Jurkat, Clone E6-1 (cell line): ENCODE results near the gene TMEM39A.

Experiments used
- DNase-seq: peaks from one replicate; pipeline ENCODE4 v3.0.0-alpha.2; 2011; ENCODE audit warnings: low read depth, low spot score
- H3K4me3 ChIP-seq: 2 replicates; pipeline ENCODE4 v1.5.1; 2011; ENCODE audit warnings: mild to moderate bottlenecking, low read length, control low read depth, moderate library complexity

Gene TMEM39A

GRCh38 chr3:119408243-119408950 lies 55.0 kb downstream of the TMEM39A start:
- no peak overlapping the region for H3K4me3 ChIP-seq
- DNase-seq = no peak

- no peak for DNase-seq
- H3K4me3 ChIP-seq = no peak overlapping the region
Measured at GRCh38 chr3:119405315-119405714, 58.1 kb downstream of the TMEM39A start.

- no peak overlapping the region for H3K4me3 ChIP-seq
- no peak for DNase-seq
Measured at GRCh38 chr3:119403201-119403600, 60.2 kb downstream of the TMEM39A start.

DNA sequence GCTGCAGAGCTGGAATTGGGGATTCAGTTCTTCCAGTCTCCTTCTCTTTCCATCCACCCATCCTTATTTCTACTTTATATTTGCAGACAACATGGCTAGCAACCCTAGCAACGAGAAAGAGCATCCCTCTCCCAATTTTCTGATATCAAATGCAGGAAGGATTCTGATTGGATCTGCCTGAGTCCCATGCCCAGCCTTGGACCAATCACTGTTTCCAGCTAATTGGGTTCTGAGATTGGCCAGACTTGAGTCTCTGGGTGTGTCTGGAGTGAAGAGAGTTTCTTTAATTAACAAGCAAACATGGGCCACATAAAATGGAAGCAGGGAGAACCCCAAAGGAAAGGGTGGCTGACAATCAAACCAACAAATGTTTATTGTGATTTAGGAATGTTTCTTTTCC lies 60.6 kb downstream of the TMEM39A start:
- no peak overlapping the region for H3K4me3 ChIP-seq
- no peak for DNase-seq

DNA sequence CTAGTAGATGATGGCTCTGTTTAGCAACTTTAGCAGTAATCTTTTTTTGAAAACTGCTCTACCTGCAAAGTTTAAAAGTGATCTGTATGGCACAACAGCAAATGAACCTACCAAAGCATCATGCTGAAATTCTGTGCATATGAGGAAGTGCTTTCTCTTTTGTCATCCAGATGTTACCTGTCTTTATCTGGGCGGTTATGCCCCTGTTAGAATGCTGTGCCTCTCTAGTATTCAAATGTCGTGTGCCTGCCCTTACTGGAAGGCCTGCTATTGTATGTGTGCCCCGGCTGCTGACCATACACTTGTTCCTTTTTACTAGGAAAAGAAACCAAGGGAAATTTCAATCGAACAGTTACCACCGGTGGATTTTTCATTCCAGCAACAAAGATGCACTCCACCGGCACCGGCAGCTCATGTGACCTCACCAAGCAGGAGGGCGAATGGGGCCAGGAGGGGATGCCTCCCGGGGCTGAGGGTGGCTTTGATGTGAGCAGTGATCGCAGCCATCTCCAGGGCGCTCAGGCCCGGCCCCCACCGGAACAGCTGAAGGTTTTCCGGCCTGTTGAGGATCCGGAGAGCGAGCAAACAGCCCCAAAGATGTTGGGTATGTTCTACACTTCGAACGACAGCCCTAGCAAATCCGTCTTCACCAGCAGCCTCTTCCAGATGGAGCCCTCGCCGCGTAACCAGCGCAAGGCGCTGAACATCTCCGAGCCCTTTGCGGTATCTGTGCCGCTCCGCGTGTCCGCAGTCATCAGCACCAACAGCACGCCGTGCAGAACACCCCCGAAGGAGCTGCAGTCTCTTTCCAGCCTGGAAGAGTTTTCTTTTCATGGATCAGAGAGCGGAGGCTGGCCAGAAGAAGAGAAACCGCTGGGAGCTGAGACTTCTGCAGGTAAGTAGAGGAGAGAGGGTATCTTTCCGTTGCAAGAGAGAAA lies 61.6 kb downstream of the TMEM39A start:
- no peak for DNase-seq
- no peak overlapping the region for H3K4me3 ChIP-seq

GRCh38 chr3:119401069-119401468 lies 62.3 kb downstream of the TMEM39A start:
- no peak for DNase-seq

DNA sequence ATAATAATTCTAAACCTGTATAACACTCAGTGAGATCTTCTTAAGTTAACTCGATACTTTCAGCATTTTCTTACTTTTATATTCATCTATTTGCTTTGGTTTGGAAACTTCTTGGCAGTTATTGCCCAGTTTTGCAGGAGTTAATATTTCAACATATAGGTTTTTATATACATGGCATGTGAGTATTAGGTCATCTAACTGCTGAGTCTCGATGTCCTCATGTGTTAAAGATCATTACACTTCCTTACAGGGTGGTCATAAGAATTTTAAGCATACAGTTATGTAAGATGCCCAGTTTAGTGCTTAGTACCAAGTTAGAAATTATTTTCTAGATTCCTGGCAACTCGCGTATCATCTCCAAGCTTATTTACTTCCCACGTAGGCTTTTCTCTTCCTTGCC lies 62.9 kb downstream of the TMEM39A start:
- no peak overlapping the region for H3K4me3 ChIP-seq
- DNase-seq = no peak

More at GRCh38 chr3:119401069-119401468, 62.3 kb downstream of the TMEM39A start:
- H3K4me3 ChIP-seq = no peak overlapping the region

DNA sequence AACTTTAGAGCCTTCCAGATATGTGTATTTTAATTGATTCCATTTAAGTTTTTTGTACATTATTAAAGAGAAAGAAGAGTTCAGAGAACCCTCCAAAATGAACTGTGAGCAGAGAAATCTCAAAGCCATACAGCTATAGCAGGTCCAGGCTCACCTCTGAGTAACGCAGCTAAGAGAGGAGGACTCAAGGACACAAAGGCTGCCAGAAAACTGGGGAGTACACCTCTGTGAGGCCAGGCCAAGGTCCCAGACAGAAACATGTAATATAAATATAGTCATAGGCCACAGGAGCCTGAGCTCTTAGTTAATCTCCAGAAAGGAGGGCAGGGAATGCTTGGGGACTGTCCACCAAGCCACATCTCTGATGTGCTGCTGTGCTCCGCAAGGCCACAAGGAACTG lies 66.5 kb downstream of the TMEM39A start:
- H3K4me3 ChIP-seq = no peak overlapping the region
- no peak for DNase-seq

GRCh38 chr3:119395923-119396358 lies 67.5 kb downstream of the TMEM39A start:
- DNase-seq = peak; percentile 15
- no peak overlapping the region for H3K4me3 ChIP-seq

- no peak overlapping the region for H3K4me3 ChIP-seq
- no peak for DNase-seq
Measured at GRCh38 chr3:119388577-119388976, 74.8 kb downstream of the TMEM39A start.

DNA sequence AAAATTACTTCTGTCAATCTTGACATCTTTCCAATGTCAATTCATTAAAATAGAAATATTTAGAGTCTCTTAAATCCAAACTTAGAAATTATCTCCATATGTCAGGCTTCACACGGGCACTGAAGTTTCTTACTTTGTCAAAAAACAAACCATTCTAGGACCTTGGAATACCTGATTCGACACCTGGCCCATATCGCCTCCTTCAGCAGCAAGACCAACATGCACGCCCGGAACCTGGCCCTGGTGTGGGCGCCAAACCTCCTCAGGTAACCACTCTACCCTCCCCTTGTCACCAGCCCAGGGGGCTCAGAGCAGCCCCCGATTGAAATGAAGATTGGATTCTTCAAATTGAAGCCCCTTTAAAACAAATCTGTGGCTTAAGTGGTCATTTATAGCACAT lies 81.3 kb downstream of the TMEM39A start:
- H3K4me3 ChIP-seq = no peak overlapping the region
- no peak for DNase-seq

DNA sequence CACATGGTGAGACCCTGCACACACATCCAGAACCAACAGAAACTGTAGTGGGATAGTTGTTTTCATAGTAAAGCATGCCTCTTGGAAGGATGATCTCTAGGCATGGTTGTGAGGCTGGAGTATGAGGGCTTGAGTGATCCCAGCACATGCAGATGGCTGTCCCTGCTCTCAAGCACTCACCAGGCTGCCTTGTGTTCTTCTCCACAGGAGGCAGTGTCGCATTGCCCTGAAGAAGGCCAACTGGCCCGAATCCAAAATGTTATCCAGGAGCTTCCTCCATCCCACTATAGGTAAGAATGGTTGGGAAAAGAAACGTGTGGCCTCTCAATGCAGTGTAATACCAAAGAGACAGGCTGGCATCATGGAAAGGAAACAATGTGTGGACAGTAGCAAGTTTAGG lies 82.7 kb downstream of the TMEM39A start:
- no peak for DNase-seq
- H3K4me3 ChIP-seq = no peak overlapping the region
